HG02852 (cell line): ENCODE measurements around the gene LTBP3.
"Not testable (repeated sequence)": the region's sequence is repeated elsewhere in the genome, so short reads cannot be mapped to it uniquely, and the experiment has no call there.

Source experiments
- ATAC-seq: cut with Tn5 transposase; IDR thresholded peaks from one replicate; pipeline ENCODE4 v1.9.1; 2021; ENCODE audit warnings: mild to moderate bottlenecking, moderate library complexity; ENCODE audit not compliant: unreplicated experiment

Gene LTBP3

DNA sequence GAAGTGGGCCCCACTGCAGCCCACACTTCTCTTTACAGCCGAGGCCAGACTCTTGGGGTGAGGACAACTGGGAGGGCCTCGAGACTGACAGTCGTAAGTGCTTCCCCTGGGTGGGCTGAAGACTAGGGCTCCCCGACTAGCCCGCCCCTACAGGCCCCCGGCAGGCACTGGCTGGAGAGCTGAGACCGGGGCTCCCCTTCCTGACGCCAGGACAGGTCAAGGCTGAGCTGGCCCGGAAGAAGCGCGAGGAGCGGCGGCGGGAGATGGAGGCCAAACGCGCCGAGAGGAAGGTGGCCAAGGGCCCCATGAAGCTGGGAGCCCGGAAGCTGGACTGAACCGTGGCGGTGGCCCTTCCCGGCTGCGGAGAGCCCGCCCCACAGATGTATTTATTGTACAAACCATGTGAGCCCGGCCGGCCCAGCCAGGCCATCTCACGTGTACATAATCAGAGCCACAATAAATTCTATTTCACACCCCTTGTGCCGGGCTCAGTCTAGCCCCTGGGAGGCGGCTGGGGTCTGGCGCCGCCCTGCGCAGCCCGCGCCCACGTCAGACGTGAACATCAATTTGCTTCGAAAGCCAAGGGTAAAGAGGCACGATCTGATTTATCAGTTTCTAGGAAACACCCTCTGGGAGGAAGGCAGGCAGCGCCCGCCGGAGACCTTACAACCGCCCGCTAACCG is 19.8 kb downstream of the LTBP3 start:
- ATAC-seq, result no peak

DNA sequence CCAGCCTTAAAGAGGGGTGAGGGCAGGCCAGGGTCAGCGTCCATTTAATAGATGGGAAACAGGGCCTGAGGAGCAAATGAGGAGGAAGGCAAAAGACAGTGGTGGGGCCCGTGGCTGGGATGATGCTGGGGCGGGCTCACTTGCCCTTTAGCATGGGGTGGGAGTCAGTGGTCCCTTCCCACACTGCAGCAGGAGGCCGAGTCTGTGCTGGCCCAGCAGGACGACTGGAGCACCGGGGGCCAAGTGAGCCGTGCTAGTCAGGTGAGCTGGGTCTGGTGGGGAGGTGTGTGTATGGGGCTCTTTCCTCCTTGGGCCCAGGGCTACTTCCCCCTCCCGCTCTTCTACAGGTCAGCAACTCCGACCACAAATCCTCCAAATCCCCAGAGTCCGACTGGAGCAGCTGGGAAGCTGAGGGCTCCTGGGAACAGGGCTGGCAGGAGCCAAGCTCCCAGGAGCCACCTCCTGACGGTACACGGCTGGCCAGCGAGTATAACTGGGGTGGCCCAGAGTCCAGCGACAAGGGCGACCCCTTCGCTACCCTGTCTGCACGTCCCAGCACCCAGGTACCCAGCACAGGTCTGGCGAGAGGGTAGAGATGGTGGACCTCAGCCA is 20.4 kb downstream of the LTBP3 start:
- no peak for ATAC-seq

DNA sequence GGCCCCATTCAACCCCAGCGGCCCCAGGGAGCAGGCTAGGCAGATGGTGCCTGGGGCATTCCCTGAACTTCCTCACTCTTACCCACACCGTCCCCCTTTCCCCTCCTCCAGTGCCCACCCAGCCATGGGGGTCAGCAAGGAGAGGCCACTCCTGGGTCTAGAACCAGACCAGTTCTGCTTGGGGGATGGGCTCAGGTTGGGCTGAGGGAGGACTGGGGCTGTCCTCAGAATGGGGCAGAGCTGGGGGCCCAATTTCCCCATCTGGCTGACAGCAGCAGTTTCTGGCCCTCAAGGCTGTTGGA is 20.9 kb downstream of the LTBP3 start:
- ATAC-seq, result no peak

DNA sequence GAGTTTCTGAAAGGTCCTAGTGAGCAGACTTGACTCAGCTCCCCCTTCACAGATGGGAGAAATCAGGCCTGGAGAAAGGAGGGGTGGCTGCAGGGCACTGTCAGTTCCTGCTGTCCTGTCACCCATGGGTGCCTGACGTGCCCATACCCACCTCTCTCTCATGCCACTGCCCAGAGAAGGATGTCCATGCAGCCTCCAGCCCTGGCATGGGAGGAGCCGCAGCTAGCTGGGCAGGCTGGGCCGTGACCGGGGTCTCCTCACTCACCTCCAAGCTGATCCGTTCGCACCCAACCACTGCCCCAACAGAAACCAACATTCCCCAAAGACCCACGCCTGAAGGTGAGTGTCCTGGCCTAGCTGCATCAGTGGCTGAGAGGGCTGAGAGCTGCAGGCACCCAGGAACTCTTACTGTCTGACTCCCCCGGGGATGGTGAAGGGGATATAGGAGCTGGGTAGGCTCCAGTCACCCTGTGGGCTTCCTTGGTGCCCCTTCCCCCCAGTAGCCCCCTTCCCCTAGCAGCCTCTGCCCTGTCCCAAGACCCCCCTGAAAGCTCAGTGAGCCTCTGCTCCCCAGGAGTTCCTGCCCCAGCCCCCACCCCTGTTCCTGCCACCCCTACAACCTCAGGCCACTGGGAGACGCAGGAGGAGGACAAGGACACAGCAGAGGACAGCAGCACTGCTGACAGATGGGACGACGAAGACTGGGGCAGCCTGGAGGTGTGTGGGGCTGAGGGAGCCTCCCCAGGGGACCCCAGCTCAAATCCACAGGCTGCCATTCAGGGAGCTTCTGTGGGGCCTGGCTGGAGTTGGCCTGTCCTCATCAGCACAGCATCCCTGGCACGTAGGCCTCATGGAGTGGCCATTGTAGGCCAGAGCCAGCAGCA is 21.5 kb downstream of the LTBP3 start:
- ATAC-seq, result no peak

DNA sequence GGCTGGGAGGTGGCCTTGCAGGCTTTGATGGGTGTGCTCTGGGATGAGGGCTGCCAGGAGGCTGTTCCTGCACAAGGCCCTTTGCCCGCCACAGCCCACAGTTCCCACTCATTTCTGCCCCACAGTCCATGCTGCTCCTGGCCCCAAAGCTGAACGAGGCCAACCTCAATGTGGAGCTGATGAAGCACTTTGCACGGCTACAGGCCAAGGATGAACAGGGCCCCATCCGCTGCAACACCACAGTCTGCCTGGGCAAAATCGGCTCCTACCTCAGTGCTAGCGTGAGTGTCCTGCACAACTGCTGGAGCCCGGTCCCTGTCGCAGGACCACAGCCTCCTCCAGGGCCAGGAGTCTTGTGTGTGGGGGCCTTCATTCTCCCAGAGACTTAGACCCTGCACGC is 23.1 kb downstream of the LTBP3 start:
- no peak for ATAC-seq

DNA sequence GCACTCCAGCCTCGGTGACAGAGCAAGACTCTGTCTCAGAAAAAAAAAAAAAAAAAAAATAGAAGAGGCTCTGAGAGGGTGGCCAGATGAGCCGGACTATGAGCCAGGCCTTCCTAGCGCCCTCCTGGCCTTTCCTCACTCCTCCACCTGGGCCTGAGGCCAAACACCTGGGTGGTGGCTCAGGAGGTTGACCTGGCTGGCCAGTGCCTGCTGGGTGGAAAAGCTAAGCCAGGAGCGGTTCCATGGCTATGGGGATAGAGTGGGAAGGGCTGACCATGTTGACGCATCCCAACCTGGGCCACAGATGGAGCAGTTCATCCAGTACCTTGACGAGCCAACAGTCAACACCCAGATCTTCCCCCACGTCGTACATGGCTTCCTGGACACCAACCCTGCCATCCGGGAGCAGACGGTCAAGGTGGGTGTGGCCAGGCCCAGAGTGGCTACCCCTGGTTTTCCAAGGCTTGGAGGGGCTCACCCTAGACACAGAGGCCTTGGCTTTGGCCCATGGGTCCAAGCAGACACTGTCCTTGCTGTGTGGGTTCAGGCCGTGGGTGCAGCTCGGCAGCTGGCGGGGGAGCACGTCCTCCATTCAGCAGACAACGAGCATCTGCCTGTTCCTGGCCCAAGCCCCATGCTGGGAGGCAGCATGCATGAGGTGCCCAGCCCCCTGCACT is 25.6 kb downstream of the LTBP3 start:
- no peak for ATAC-seq

DNA sequence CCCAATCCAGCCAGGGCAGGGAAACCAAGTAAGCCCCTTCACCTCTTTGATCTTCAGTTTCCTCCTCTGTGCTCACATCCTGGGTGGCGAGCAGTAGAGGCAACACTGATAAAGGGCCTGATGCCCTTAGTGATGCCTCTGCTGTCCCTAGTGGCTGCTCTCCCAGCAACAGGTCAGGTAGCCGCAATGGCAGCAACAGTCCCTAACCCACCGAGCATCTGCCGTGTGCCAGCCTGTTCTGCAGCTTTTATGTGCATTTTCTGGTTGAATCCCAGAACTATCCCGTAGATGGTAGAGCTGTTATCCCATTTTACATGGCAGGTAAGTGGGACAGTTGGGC is 28.0 kb downstream of the LTBP3 start:
- no peak for ATAC-seq

DNA sequence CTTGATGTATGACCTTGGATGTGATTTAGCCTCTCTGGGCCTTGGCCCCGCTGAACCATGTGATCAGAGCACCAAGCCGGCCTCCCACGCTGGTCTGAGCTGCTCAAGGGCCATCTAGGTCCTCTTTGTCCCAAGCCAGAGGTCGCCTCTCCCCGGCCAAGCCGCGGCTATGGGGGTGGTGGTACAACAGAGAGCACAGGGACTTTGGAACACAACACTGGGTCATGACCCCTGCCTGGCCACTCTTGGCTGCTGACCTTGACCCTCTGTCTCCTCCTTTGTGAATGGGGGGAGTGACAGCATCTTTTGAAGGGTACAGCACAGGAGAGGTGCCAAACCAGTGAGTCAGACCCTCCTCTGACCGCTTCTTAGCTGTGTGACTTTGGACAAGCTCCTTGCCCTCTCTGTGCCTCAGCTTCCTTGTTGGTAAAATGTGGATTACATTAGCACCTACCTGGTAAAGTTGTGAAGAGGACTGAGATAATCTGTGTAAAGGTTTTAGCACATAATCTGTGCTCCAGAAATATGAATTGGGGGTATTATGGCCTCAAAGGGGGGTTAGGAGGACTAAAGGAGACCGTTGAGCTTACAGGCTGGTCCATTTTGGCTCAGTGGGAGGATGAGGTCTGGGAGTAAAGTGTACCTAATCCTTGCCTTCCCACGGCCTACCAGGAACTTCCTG is 28.5 kb downstream of the LTBP3 start:
- no peak for ATAC-seq

DNA sequence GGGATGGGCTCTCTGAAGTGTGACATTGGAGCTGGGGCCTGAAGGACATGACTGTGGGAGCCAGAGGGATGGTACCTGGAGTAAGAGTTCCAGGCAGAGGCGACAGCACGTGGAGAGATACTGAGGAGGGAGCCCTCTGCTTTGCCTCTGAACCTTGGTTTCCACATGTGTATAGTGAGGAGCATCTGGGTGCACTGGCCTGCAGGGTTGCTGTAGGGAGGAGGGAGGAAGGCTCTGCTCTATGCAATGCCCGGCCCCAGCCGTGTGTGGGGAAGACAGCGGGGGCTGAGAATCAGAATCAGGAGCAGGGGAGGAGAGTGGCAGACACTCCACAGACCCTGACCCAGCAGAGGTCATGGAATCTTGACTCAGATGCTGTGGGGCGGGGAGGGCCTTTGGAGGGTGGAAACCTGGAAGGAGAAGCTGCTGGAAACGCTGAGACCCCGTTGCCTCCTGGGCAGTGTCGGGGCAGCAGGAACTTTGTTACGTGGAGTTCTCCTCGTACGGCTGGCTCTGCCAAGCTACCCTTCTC is 29.3 kb downstream of the LTBP3 start:
- ATAC-seq, result no peak

DNA sequence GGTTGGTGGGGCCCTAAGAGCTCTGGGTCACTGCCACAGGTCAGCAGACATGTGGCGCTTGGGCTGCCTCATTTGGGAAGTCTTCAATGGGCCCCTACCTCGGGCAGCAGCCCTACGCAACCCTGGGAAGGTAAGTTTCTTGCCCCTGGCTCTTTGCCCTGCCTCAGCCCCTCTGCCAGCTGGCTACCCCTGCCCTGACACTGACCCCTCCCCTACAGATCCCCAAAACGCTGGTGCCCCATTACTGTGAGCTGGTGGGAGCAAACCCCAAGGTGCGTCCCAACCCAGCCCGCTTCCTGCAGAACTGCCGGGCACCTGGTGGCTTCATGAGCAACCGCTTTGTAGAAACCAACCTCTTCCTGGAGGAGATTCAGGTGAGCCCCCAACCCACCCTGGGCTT is 31.4 kb downstream of the LTBP3 start:
- ATAC-seq, result no peak

DNA sequence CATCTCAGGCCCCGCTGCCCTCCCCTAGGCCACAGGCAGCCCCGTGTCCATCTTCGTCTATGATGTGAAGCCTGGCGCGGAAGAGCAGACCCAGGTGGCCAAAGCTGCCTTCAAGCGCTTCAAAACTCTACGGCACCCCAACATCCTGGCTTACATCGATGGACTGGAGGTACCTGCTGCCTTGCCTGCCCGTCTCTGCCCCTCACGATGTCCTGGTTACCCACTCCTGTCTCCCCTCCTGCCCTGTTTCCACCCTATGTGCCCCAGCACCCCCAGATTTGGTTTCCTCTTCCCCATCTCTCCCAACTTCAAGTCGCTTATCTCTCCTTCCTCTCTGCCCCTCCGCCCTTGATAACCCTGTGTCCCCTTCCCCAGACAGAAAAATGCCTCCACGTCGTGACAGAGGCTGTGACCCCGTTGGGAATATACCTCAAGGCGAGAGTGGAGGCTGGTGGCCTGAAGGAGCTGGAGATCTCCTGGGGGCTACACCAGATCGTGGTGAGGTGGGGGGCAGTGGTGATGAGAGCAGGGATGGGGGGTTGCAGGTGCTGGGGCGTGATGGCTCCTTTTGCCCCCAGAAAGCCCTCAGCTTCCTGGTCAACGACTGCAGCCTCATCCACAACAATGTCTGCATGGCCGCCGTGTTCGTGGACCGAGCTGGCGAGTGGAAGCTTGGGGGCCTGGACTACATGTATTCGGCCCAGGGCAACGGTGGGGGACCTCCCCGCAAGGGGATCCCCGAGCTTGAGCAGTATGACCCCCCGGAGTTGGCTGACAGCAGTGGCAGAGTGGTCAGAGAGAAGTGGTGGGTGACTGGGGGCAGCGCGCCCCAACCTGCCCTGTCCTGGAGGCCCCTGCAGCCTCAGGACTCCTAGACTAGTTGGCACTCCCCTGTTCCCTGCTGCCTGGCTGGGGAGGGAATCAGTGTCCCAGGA is 32.3 kb downstream of the LTBP3 start:
- no peak for ATAC-seq

DNA sequence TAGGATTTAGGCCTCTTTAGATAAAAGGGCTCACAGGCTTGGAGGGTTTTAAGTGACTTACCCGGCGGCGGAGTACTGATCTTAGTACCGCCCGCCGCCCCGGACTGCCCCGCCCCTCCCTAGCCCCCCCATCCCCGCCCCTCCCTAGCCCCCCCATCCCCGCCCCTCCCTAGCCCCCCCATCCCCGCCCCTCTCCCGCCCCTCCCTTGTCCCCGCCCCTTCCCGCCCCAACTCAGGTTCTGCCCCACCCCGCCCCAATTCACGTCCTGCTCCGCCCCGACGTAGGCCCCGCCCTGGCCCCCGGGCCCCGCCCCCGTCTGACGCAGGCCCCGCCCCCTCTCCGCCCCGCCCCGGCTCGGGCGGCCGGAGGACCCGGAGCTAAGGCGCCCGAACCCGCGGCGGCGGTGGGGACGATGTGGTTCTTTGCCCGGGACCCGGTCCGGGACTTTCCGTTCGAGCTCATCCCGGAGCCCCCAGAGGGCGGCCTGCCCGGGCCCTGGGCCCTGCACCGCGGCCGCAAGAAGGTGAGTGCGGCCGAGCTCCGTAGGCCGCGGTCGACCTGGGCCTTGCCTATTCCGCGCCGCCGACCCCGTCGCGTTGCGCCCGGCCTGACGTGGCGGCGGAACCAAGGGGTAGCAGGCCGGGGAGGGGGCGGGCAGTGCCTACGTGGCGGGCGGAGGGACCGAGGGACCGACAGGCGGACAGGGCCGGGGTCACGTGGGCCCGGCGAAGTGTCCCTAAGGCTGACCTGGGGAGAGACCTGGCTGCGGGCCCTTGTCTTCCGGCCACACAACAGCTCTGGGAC is 33.2 kb downstream of the LTBP3 start, which contains the start of gene SCYL1:
Gene SCYL1, plus strand, starts transcription at position 343 of the 805 bp plus-strand sequence. Its CDS starts 71 bp downstream, at position 414.
- ATAC-seq, result no peak

DNA sequence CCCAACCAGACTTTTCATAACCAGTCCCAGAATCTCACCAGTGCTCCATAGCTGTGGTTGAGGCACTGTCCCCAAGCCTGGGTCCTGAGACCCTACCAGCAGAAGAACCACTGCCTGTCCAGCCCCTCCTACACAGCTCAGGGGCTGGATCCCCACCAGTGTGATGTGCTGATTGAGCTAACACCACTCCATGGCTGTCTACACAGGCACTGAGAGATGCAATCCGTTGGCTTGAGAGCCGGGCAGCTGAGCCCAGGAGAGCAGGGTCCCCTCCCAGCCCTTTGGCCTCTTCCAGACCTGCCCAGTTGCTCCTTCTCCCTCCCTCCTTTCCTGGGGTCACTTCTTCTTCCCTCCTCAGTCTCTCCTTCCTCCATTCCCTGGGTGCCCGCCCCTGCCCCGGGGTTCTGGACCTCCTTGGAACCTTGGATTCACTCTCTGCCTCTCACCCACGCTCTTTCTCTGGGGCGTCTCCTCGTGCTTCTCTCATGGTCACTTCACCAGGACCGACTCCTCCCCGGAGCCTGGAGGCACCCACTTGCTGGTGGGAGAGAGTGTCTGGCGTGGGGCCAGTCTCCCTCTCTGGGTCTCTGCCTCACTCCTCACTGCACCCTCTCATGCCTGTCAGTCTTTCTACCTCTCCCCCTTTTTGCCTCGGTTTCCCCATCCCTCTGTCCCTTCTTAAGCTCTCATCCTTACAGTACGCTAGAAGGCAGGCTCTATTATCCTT is 34.0 kb downstream of the LTBP3 start:
- ATAC-seq, result no peak

DNA sequence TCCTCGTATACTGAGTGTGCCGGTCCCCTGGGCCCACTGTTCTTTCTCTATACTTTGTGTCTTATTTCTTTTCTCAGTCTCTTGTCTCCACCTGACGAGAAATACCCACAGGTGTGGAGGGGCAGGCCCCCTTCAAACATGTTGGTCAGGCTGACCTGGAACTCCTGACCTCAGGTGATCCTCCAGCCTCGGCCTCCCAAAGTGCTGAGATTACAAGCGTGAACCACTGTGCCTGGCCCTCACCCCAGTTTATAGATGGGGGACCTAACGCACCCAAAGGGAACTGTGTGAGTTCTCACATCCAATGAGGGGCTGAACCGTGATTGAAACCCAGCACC is 34.6 kb downstream of the LTBP3 start:
- ATAC-seq, result not testable (repeated sequence)

DNA sequence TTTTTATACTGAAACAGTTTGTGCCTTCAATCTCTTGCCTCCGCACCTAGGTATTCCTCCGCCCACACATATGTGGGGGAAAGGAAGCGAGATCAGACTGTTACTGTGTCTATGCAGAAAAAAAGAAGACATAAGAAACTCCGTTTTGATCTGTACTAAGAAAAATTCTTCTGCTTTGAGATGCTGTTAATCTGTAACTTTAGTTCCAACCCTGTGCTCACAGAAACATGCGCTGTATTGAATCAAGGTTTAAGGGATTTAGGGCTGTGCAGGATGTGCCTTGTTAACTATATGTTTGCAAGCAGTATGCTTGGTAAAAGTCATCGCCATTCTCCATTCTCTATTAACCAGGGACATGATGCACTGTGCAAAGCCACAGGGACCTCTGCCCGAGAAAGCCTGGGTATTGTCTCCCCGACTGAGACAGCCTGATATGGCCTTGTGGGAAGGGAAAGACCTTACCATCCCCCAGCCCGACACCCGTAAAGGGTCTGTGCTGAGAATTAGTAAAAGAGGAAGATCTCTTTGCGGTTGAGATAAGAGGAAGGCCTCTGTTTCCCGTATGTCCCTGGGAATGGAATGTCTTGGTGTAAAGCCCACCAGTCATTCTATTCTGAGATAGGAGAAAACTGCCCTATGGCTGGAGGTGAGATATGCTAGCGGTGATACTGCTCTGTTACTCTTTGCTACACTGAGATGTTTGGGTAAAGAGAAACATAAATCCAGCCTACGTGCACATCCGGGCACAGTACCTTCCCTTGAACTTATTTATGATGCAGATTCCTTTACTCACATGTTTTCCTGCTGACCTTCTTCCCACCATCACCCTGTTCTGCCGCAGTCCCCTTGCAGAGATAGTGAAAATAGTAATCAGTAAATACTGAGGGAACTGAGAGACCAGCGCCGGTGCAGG is 35.2 kb downstream of the LTBP3 start:
- ATAC-seq, result not testable (repeated sequence)

DNA sequence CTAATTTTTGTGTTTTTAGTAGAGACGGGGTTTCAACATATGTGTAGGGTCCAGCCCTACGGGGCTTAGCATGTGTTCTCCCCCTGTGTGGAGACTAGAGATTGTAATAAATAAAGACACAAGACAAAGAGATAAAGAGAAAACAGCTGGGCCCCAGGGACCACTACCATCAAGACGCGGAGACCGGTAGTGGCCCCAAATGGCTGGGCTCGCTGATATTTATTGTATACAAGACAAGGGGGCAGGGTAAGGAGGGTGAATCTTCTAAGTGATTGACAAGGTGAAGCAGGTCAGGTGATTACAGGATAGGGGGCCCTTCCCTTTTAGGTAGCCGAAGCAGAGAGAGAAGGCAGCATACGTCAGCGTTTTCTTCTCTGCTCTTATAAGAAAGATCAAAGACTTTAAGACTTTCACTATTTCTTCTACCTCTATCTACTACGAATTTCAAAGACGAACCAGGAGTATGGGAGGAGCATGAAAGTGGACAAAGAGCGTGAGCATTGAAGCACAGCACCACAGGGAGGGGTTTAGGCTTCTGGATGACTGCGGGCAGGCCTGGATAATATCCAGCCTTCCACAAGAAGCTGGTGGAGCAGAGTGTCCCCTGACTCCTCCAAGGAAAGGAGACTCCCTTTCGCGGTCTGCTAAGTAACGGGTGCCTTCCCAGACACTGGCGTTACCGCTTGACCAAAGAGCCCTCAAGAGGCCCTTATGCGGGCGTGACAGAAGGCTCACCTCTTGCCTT is 36.2 kb downstream of the LTBP3 start:
- ATAC-seq, result not testable (repeated sequence)
